Adipose tissue (tissue), 3 donors: ENCODE measurements around the gene TTLL10. TPM values are rescaled to one million over a fixed set of nuclear protein-coding genes. Genes with fewer than 3 reads are reported as not detected.

Experiments used
- H3K27ac ChIP-seq: one replicate; pipeline ENCODE4 v1.5.1; 2013; ENCODE audit warnings: low read depth, low read length
- WGBS, 3 donors: extraction: QIAGEN DNeasy Blood & Tissue Kit; methylation state at CpG; one replicate each; pipeline ENCODE4 v1.1.7; 2013; 5-methylcytosine and 5-hydroxymethylcytosine counted together
- polyA plus RNA-seq, 3 donors: library from polyadenylated mRNA; stranded (reverse); fragments of 200-250 nt; gene quantifications; one replicate each; pipeline ENCODE4 v1.2.3, GENCODE V29; 2013
- donor health status: healthy with polysubstance abuse.
- donor health status: Bipolar disorder and iron deficiency.
- donor health status: healthy.

Gene TTLL10
- polyA plus RNA-seq, 3 donors, result 0.13 to 0.98 (median 0.45) TPM

GRCh38 chr1:1223321-1223720, 49.6 kb downstream of the TTLL10 start:
- 96 to 98% (median 97%) methylated on average over 14 to 15 of the region's 15 CpGs for WGBS, 3 donors

GRCh38 chr1:1223891-1224290, 50.2 kb downstream of the TTLL10 start:
- no peak overlapping the region for H3K27ac ChIP-seq
- WGBS, 3 donors, result 93 to 96% (median 94%) methylated on average over 21 of the region's 21 CpGs

More at GRCh38 chr1:1223321-1223720, 49.6 kb downstream of the TTLL10 start:
- no peak overlapping the region for H3K27ac ChIP-seq

DNA sequence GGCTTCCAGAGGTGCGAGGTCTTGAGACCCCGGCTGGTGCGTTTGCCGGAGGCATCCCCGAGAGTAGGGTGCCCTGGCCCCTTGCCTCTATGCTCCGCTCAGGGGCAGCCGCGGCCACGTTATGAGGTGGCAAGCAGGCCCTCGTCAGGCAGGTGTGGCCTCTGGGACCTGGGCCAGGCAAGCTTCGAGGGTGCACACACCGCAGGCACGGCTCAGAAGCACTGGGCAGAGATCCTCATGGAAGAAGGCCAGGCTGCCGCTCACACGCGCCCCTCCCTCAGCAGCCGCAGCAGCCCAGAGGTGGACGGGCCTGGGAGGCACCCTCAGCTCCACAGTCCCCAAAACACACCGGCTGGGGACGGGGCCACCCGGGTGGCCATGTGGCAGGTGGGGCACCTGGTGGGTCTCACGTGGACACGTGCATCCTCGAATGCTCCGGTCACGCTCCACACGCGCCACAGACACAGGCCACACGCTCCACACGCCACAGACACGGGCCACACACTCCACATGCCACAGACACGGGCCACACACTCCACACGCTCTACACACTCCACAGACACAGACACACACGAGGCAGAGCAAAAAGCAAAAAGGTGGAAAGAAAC, 51.7 kb downstream of the TTLL10 start:
- H3K27ac ChIP-seq, result no peak overlapping the region
- WGBS, 3 donors, result 87 to 92% (median 89%) methylated on average over 33 to 34 of the region's 34 CpGs

DNA sequence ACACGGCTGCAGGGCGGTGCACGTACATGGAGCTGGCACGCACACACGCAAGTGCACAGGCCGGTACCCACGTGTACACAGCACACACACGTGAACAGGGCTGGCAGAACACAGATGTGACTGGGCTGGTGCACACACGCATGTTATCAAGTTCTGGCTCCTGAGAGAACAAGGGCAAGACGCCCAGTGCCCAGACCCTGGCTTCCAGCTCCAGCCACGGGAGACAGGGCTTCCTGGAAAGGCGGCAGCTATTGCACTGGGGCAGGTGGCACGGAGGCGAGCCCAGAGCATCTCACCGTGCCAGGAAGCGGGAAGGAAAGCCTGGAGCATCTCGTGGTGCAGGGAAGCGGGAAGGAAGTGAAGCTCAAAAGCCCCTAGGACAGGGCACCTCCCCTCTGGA, 52.2 kb downstream of the TTLL10 start:
- WGBS, 3 donors, result 76 to 85% (median 81%) methylated on average over 18 of the region's 18 CpGs
- H3K27ac ChIP-seq, result no peak overlapping the region

- H3K27ac ChIP-seq, result no peak overlapping the region
- WGBS, 3 donors, result 90 to 95% (median 95%) methylated on average over 40 to 44 of the region's 44 CpGs
These were observed 53.1 kb downstream of the TTLL10 start for GRCh38 chr1:1226566-1227362.

GRCh38 chr1:1227386-1227785, 53.7 kb downstream of the TTLL10 start:
- no peak overlapping the region for H3K27ac ChIP-seq
- 95 to 98% (median 96%) methylated on average over 15 to 25 of the region's 25 CpGs for WGBS, 3 donors

DNA sequence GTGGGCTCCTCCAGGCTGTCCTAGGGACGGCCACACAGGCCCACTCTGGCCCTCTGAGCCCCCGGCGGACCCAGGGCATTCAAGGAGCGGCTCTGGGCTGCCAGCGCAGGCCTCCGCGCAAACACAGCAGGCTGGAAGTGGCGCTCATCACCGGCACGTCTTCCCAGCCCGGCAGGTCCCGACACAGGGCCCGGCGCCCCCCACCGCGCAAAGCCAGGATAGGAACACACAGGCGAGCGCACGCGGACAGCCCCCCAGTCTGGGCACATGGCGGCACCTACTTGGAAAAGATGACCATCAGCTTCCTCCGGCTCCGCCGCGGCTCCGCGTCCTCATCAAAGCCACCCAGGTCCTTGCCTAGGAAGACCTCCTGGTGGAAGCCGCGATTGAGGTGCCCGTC, 54.5 kb downstream of the TTLL10 start:
- 95 to 97% (median 96%) methylated on average over 28 to 30 of the region's 30 CpGs for WGBS, 3 donors
- no peak overlapping the region for H3K27ac ChIP-seq

DNA sequence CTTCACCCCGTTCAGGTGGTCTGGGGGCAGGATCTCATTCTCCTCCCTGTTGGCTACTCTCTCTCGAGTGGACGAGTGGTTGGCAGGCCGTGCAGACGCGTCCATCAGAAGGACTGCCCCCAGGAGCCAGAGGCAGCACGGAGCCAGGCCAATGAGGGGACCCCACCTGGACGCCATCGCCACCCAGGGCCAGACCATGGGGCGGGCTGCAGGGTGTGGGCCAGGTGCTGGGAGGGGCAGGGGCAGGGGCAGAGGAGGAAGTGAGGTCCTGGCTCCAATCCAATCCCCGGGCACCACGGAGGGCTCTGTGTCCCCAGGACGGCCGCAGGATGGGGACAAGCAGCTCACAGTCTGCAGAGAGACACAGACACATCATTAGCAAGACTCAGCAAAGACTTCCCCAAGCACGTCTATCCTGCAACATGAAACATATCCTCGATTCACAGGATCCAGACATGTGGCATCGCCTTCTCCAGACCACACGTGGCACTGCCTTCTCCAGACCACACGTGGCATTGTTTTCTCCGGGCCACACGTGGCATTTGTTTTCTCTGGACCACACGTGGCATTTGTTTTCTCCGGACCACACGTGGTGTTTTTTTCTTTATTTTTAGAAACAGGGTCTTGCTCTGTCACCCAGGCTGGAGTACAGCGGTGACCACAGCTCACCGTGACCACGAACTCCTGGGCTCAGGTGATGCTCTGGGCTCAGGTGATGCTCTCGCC, 55.1 kb downstream of the TTLL10 start:
- 87 to 90% (median 89%) methylated on average over 28 of the region's 28 CpGs for WGBS, 3 donors

GRCh38 chr1:1229770-1230169, 56.1 kb downstream of the TTLL10 start:
- 81 to 92% (median 91%) methylated on average over 19 of the region's 19 CpGs for WGBS, 3 donors
- no peak overlapping the region for H3K27ac ChIP-seq

More for the DNA sequence above, 55.1 kb downstream of the TTLL10 start:
- no peak overlapping the region for H3K27ac ChIP-seq

DNA sequence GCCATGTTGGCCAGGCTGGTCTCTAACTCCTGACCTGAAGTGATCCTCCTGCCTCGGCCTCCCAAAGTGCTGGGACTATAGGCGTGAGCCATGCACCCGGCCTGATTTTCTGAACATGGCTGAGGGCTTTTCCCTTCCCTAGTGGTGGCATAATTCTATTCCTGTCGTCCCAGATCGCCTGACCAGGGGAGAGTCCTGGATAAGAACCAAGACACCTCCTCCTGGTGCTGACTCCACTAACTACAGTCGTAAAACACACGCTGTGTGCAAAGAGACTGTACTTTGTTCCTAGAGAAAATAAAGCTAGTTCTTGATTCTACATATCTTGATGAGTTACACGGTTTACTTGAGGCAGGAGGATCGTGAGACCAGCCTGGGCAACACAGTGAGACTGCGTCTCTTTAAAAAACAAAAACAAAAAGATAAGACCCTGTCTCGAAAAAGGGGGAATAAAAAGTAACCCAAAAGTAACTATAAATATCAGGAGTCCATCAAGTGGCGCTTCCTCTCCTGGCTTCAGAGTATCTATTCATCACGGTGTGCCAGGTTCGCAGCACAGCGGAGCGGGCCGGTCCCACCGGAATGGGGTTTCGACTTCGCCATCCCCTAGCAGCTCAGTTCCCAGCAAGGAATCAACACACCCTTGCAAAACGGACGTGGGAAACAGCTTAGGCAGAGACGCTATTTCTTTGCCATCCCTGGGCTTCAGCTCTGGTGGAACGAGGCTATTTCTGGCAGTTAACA, 57.1 kb downstream of the TTLL10 start:
- H3K27ac ChIP-seq, result no peak overlapping the region
- WGBS, 3 donors, result 11 to 16% (median 14%) methylated on average over 24 of the region's 24 CpGs

- no peak within 1 kb of the TSS for H3K27ac ChIP-seq
- WGBS, 3 donors, result 0 to 1% (median 0%) methylated on average over 79 to 99 of the region's 99 CpGs
These were observed 57.9 kb downstream of the TTLL10 start, which contains the start of gene SDF4 for GRCh38 chr1:1231400-1232207. TSS of gene SDF4 (minus strand) at chr1:1232001. CDS start at chr1:1228772, 3,229 bp downstream.

DNA sequence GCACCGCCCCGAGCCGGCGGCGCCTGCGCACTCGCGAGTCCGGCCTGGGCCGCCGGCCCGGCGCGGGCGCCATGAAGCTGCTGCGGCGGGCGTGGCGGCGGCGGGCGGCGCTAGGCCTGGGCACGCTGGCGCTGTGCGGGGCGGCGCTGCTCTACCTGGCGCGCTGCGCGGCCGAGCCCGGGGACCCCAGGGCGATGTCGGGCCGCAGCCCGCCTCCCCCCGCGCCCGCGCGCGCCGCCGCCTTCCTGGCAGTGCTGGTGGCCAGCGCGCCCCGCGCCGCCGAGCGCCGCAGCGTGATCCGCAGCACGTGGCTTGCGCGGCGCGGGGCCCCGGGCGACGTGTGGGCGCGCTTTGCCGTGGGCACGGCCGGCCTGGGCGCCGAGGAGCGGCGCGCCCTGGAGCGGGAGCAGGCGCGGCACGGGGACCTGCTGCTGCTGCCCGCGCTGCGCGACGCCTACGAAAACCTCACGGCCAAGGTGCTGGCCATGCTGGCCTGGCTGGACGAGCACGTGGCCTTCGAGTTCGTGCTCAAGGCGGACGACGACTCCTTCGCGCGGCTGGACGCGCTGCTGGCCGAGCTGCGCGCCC, 58.6 kb downstream of the TTLL10 start, which contains the start of gene B3GALT6:
TSS of gene B3GALT6 (plus strand) at position 30 of the 588 bp plus-strand sequence. CDS start at position 72, 42 bp downstream.
- 8 to 22% (median 8%) methylated on average over 19 to 100 of the region's 100 CpGs for WGBS, 3 donors
- H3K27ac ChIP-seq, result no peak within 1 kb of the TSS

GRCh38 chr1:1232796-1233566, 59.3 kb downstream of the TTLL10 start:
- WGBS, 3 donors, result 77 to 82% (median 80%) methylated on average over 79 to 98 of the region's 98 CpGs
- H3K27ac ChIP-seq, result no peak overlapping the region

- no peak overlapping the region for H3K27ac ChIP-seq
- 95 to 98% (median 97%) methylated on average over 15 of the region's 15 CpGs for WGBS, 3 donors
These were observed 59.9 kb downstream of the TTLL10 start for GRCh38 chr1:1233567-1233892.

DNA sequence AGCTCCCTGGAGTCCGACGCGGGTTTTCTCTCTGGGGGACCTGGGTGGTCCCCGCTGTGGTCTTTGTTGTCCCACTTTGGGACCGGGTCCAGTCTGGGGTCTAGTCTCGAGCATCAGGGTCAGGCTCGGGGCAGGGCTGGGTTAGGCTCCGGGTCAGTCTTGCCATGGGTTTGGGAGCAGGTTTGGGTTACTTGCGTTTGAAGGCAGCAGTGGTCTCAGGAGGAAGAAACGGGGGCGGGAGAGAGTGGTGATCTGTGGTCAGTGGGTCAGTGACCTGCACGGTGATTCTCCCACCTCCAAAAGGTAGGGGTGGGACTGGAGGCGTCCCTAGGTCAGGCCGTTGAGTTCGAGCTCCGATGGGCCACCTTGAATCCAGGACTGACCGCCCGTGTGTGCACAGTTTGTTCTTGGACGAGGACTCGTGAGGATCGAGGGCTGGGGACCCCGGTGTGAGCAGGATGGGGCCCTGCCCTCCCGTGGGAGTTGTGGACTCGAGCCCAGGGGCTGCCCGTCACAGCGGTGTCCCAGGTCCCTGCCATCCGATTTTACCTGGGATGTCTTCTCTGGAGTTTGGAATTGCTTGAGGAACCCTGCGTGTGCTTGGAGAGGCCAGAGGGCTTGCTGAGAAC, 60.6 kb downstream of the TTLL10 start:
- 93 to 96% (median 96%) methylated on average over 28 of the region's 28 CpGs for WGBS, 3 donors
- H3K27ac ChIP-seq, result no peak overlapping the region

DNA sequence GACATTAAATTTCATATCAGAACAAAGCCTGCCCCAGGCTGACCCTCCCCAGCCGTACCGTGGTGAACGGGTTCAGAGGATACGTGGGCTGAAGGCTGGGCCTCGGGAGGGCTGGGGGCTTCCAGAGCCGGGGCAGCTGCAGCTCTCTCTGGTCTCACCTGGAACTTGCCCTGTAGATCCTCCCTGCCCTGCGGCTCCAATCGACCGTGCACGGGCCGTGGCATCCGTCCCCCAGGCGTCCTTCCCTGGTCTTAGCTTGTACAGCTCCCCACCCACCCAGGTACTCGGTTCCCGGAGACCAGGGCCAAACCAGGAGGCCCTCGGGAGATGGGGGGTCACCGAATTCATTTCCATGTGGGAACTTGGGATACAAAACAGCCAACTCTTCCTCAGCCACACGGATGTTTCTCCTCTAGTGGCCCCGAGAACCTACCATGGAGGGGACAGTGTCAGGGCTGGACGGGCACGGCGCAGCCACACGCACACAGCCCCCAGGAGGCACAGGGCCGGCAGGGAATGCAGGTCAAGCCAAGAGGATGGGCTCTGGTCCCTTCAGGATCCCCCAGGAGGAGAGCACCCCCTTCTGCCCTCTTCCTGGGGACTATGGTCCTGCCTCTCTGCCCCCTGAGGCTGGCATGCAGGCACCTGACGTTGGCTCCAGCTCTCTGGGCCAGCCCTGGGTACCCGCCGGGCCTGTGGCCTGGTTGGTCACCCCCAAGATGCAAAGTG, 61.5 kb downstream of the TTLL10 start:
- no peak overlapping the region for H3K27ac ChIP-seq
- WGBS, 3 donors, result 86 to 91% (median 91%) methylated on average over 27 of the region's 27 CpGs
